ENCODE results near the gene PPP1R9B.

PPP1R9B gene

DNA sequence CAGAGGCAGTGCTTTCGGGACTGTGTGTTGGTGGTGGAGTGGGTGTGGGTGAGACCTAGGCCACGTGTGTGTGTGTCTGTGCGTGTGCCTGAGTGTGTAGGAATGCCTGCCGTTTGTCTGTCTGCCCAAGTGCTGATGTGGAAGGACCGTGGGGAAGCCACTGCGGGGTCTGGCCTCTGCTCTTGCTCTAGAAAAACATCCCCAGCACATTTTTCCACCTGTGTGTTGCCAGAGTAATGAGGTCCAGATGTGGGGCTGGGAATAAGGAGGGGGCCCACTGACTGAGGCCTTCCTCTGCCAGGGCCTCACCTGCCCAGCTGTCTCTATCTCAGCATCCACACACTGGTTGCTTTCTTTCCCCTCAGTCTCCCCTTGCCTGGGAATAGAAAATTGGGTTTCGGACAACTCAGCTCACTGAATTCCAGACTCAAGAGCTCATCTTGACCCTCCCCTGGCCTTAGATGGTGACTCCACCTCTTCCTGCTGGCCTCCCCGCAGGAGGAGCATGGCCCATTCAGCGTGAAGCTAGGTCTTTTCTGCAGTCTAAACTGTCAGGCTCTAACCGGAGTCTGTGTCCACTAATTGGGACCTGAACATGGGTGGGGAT is 23.0 kb upstream of the PPP1R9B start:
- DNase-seq (ENCODE audit: low read depth) = peak; percentile 85

- DNase-seq (ENCODE audit: low read depth) = no peak
These were observed 22.5 kb upstream of the PPP1R9B start for GRCh38 chr17:50172936-50173334.

- DNase-seq (ENCODE audit: low read depth) = no peak
These were observed 21.7 kb upstream of the PPP1R9B start for GRCh38 chr17:50172130-50172529.

DNA sequence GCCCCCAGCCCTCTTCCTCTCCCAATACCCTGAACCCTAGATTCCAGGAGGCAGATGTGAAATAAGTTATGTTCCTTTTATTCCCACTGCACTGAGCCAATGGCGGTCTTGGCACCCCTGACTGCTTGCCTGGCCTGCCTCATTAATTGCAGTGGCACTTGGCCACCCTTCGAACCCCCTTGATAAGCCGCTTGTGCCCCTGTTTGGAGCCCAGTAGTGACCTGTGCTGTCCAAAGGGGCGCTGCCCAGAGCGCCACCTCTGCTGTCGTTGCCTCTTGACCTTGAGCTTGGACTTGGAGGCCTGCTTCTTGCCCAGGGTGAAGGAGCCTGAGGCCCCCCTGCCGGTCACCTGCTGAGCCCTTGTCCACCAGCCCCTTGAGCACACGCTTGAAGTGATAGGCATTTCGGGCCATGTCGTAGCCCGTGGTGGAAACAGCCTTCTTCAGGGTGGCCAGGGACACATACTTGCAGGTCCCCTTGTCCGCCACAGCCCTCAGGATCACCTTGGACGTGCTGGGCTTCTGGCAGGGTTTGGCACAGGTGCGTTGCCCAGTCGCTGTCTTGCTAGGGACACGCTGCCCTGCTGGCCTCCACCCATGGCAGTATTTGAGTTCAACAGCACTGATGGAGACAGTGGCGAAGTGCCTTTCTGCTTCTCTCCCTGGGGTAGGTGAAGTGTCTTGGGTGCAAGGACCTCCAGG is 21.0 kb upstream of the PPP1R9B start:
- no peak for DNase-seq (ENCODE audit: low read depth)

- no peak for DNase-seq (ENCODE audit: low read depth)
These were observed 20.3 kb upstream of the PPP1R9B start for GRCh38 chr17:50170662-50171370.

DNA sequence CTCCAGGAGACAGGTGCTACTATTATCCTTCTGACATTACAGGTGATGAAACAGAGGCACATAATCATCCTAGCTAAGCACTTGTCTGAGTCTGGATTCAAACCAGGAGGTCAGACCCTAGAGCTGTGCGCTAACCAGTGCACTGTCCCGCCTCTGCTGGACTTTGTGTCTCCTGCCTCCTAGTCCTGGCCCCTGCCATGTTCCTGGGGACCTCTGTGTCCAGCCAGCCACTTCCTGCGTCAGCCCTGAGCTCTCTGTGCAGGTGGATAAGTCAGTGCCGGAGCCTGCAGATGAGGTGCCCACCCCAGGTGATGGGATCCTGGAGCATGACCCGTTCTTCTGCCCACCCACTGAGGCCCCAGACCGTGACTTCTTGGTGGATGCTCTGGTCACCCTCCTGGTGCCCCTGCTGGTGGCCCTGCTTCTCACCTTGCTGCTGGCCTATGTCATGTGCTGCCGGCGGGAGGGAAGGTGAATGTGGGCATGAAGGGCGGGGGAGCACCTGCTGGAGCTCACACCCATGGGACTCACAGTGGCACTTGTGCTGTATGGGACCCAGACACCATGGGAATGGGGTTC is 19.5 kb upstream of the PPP1R9B start:
- no peak for DNase-seq (ENCODE audit: low read depth)

DNA sequence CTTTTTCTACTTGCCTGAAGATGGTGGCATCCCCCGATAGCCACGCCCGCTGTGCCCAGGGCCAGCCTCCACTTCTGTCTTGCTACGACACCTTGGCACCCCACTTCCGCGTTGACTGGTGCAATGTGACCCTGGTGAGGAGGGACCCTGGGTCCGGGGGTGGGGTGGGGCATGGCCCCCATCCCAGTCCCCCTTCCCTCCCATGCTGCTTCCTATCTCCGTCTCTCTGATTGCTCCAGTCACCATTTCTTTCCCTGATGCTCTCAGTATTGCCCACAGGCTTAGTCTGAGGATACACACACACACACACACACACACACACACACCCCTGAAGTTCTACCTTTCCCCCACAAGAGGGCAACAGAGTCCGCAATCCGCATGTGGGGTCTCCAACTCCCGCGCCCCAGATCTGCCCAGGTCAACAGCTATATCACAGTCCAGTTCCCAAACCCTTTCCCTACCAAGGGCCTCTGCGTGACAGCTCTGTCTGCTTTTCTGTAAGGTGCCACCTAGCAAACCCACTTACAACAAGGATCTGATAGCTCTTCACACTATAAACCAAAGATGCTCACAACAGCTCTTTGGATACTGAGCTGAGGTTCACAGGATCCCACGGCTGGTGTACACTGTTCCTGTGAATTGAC is 18.8 kb upstream of the PPP1R9B start:
- DNase-seq (ENCODE audit: low read depth) = no peak

- no peak for DNase-seq (ENCODE audit: low read depth)
These were observed 17.8 kb upstream of the PPP1R9B start for GRCh38 chr17:50168319-50168718.

GRCh38 chr17:50167371-50167770 is 16.9 kb upstream of the PPP1R9B start:
- DNase-seq (ENCODE audit: low read depth) = no peak

DNA sequence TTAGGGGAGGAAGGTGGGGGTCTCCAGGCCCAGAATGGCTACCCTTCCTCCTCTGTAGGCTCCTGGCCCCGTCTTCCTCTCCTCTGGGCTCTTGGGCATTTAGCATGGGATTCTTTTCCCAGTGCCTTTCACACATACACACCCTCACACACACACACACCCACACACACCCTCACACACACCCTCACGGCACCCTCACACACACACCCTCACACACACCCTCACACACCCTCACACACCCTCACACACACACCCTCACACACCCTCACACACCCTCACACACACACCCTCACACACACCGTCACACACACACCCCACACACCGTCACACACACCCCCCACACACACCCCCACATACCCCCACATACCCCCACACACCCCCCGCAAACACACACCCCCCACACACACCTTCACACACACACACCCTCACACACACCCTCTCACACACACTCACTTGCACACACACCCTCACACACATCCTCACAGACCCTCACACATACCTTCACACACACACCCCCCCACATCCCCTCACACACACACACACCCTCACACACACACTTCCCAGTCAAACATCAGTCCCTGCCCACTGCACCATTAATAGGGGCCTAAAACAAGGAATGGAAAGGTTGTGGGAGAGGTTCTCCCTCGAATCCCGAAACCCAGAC is 16.2 kb upstream of the PPP1R9B start:
- no peak for DNase-seq (ENCODE audit: low read depth)

DNA sequence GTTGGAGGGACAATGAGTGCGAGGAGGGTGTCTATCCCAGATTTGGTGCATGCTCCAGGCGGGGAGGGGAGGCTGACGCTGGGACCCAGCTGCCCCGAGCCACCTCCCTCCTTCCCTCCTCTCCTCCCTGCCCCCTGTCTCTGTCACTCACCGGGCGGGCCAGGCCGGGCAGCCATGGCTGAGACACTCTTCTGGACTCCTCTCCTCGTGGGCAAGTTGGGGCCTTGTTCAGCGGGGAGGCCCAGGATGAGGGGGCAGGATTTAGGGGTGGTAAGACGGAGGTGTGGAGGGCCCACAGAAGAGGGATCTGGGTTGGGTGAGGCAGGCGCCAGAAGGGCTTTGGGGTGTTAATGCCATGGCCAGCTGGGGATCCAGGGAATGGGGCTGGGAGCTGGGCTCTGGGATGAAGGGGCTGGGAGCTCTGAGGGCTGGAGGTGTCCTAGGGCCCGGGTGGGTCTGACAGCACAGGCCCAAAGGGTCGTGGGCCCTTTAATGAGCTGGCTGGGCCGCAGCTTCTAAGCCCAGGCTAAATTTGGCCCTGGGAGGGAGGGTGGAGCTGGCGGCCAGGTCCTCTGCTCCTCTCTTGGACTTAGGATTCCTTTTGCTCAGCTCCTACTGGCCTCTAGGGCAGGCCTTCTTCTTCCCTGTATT is 15.5 kb upstream of the PPP1R9B start, which contains the start of gene SGCA:
Gene SGCA, plus strand, starts transcription at position 139 of the 651 bp plus-strand sequence. Its CDS starts 36 bp downstream, at position 175.
- DNase-seq (ENCODE audit: low read depth) = no peak

DNA sequence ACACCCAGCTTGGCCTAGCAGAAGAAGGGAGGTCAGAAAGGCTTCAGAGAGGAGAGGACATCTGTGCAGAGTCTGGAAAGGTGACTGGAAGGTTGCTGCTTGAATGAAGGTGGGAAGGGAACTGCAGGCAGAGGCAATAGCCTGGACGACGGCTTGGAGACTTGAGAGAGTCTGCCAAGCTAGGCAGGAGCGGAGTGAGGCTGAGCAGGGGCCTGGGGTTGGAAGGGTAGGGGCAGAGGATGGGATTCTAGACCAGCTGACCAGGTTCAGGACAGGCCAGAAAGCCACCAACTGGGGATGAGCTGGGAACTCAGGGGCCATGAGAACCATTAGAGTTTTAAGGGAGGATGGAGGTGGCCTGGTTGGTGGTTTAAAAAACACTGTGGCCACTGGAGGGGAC is 15.0 kb upstream of the PPP1R9B start:
- no peak for DNase-seq (ENCODE audit: low read depth)

- no peak for DNase-seq (ENCODE audit: low read depth)
These were observed 14.6 kb upstream of the PPP1R9B start for GRCh38 chr17:50165066-50165465.

GRCh38 chr17:50164697-50164988 is 14.2 kb upstream of the PPP1R9B start:
- no peak for DNase-seq (ENCODE audit: low read depth)

- DNase-seq (ENCODE audit: low read depth) = no peak
These were observed 13.6 kb upstream of the PPP1R9B start for GRCh38 chr17:50163843-50164696.

DNA sequence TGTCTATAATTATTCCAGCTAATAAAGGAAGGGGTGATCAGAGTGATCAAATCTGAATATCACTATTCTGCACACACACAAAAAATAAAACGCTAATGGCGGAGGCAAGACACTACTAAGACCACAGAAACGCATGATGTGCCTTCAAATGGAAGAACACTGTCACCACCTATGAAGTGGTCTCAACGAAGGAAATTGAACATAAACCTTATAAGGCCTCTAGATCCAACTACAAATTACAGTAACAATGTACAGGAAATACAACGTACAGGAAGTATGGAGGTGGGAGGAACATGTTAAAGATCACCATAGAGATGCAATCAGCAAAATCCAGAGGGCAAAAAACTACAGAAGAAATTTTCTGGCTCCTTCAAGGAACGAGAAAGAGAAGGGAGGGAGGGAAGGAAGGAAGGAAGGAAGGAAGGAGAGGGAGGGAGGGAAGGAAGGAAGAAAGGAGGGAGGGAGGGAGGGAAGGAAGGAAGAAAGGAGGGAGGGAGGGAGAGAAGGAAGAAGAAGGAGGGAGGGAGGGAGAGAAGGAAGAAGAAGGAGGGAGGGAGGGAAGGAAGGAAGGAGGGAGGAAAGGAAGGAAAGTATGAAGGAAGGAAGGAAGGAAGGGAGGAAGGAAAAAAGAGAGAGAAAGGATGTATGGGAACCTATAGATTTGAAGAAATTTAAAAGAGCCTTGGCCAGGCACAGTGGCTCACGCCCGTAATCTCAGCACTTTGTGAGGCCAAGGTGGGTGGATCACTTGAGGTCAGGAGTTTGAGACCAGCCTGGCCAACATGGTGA is 12.2 kb upstream of the PPP1R9B start:
- DNase-seq (ENCODE audit: low read depth) = no peak

- DNase-seq (ENCODE audit: low read depth) = no peak
These were observed 11.4 kb upstream of the PPP1R9B start for GRCh38 chr17:50161911-50162288.

- peak; percentile 72 for DNase-seq (ENCODE audit: low read depth)
These were observed 10.8 kb upstream of the PPP1R9B start for GRCh38 chr17:50161023-50161910.

DNA sequence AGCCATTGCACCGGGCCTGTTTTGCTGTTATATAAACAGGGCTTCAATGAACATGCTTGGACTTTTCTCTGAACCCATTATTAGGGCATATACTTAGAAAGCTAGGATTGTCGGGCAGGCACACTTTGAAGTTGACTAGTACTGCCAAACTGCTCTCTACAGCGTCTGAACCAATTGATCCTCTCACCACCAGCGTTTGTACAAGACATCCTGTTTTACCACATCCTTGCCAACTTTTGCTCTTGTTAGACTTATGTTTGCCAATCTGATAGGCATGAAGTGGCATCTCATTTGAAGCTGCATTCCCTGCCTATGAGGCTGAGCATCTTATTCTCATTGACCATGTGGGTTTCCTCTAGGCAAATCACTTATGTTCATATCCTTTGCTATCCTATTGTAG is 7.4 kb upstream of the PPP1R9B start:
- DNase-seq (ENCODE audit: low read depth) = no peak

Measured in GM04504 (cell line).